Naive thymus-derived CD8-positive, alpha-beta T cell (primary cell): ENCODE data around the gene HRH3. TPM values are rescaled to one million over a fixed set of nuclear protein-coding genes. Genes with fewer than 3 reads are reported as not detected.

Experiments
- ATAC-seq, 2 donors: fragments of 150-1000 bp; cut with Tn5 transposase in 1 of 2; sonication (Bioruptor Pico), chemical (Tn5 transposase) in 1 of 2; 1 replicate in 1 of 2; 2 replicates in 1 of 2; pipeline ENCODE4 v1.10.0; 2021; ENCODE audit warnings: mild to moderate bottlenecking in 2 of 2, moderate library complexity in 2 of 2
- POLR2A ChIA-PET: fragments of 350-600 bp; sonication (Branson Sonifier 250); formaldehyde crosslinking; loops from one replicate; lab custom pipeline; 2021; ENCODE audit warnings: antibody characterized with exemption; lab: Charles Lee
- DNase-seq, 10 donors: peaks; one replicate each; pipeline versions ENCODE4 v3.0.0 to v3.0.0-alpha.2; 2020 to 2022
- H3K27ac Mint-ChIP-seq, 10 donors: one replicate each; pipeline ENCODE4 v1.8.0; 2020 to 2022; ENCODE audit warnings: mild to moderate bottlenecking in 10 of 10, mixed read lengths in 10 of 10, moderate library complexity in 4 of 10, inconsistent platforms in 1 of 10
- H3K27me3 Mint-ChIP-seq, 5 donors: one replicate each; pipeline ENCODE4 v1.8.0; 2021 to 2022; ENCODE audit warnings: mixed read lengths in 5 of 5
- H3K36me3 Mint-ChIP-seq, 3 donors: one replicate each; pipeline ENCODE4 v1.8.0; 2020 to 2022; ENCODE audit warnings: mixed read lengths in 3 of 3, mild to moderate bottlenecking in 2 of 3, inconsistent platforms in 1 of 3
- H3K4me1 Mint-ChIP-seq, 4 donors: one replicate each; pipeline ENCODE4 v1.8.0; 2021 to 2022; ENCODE audit warnings: mixed read lengths in 4 of 4
- H3K4me3 Mint-ChIP-seq, 10 donors: one replicate each; pipeline ENCODE4 v1.8.0; 2020 to 2022; ENCODE audit warnings: mild to moderate bottlenecking in 10 of 10, mixed read lengths in 10 of 10, moderate library complexity in 6 of 10, inconsistent platforms in 1 of 10
- H3K9me3 Mint-ChIP-seq, 9 donors: one replicate each; pipeline ENCODE4 v1.8.0; 2020 to 2022; ENCODE audit warnings: mixed read lengths in 9 of 9, mild to moderate bottlenecking in 3 of 9, inconsistent platforms in 1 of 9, moderate library complexity in 1 of 9
- polyA plus RNA-seq, 3 donors: library from polyadenylated mRNA; unstranded; fragments of 300-500 nt; fragmentation: Illumina TruSeq; gene quantifications; one replicate each; pipeline ENCODE4 v1.2.3, GENCODE V29; 2021
- total RNA-seq, 8 experiments: library from RNA in 2 of 8; stranded (reverse) in 2 of 8; gene quantifications; one replicate each; pipeline ENCODE4 v1.2.3 and lab custom pipeline; 2021 to 2026

The HRH3 gene
- total and polyA plus RNA-seq, 5 experiments from 2014 or later: not detected

DNA sequence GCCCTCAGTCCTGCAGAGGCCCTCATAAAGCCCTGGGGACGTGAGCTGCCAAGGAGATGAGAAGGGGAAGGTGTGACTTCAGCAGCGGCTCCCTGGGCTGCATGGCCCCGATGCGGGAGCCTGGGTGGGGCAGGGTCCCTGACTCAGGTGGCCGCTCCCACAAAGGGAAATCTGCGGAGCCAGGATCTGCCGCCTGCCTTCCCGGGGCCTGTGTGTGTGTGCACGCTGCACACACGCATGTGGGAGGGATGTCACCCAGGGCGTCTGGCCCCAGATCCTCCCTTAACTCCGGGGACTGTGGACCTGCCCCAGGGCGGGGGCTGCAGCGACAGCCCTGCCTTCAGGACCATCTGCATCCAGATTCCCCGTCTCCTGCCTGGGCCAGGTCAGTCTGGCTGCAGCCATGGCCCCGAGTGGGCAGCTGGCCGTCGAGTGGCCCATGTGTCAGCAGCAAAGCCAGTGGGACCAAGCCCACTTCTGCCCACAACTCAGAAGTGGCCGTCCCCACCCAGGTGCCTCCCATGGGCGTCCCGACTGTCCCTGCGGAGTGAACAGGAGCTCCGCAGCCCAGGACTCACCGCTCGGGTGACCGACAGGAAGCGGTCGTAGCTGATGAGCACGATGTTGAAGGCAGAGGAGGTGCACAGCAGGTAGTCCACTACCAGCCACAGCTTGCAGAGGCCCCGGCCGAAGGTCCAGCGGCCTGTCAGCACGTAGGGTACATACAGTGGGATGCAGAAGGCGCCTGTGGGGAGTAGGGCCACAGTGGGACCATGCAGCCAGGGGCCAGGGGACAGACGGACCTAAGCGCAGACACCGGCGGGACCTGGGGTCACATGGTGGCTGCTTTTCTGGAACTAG lies 1.9 kb downstream of the HRH3 start:
- ATAC-seq (no peak), DNase-seq (no peak)
- Mint-ChIP-seq H3K27ac (no peak overlapping the region), H3K9me3 (no peaks in the 10 kb centered on the region), H3K4me3 (peak overlapping the region in 2 of 10 donors; percentile 22 to 32), H3K27me3 (peaks cover 2 to 70% (median 37%) of the 10 kb centered on the region in 5 donors), H3K36me3 (peaks cover 0 to 2% (median 0%) of the 10 kb centered on the region in 3 donors), H3K4me1 (peaks cover 3 to 8% (median 3%) of the 10 kb centered on the region in 4 donors)
- POLR2A ChIA-PET: no interaction called here

DNA sequence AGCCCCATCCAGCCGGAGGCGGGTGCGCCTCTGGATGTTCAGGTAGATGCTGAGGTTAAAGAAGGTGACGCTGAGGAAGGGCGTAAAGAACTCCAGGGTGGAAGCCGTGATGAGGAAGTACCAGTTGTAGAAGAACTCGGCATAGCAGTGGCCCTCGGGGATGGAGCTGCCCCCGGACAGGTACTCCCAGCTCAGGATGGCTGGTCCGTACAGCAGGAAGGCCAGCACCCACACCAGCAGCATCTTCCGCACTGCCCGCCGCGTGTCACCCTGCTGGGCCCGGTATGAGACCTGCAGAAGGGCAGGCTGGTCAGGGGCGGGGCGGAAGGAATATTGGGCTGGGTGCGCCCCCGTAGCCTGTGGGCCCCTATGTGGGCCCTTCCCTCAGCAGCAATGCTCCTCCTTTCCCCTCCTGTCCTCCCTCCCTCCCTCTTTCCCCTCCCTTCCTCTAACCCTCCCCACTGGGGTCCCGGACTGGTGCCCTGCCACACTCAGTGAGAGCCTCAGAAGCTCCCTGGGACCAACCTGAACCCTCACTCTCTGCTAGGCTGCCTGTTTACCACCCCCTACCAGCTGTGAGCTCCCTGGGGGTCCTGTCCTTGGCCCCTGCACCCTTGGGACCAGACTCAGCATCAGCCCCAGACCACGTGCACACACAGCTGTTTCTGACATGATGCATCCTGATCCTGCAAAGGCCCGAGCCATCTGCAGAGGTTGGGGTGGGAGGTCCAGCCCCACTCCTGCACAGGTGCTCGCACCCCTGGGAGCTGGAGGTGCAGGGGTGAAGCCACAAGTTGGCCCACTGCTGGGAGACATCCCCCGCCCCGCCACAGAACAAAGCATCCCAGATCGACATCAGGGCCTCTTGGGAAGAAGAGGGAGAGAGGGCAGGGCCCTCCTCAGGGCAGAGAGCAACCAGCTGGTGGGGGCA lies 3.2 kb downstream of the HRH3 start:
- peaks cover 2 to 63% (median 27%) of the 10 kb centered on the region in 5 donors for H3K27me3 Mint-ChIP-seq
- DNase-seq: no peak
- peaks cover 0 to 2% (median 0%) of the 10 kb centered on the region in 3 donors for H3K36me3 Mint-ChIP-seq
- H3K4me3 Mint-ChIP-seq: peak overlapping the region in 1 of 10 donors; percentile 33
- H3K4me1 Mint-ChIP-seq: peaks cover 3 to 8% (median 3%) of the 10 kb centered on the region in 4 donors
- peak overlapping the region in 1 of 10 donors; percentile 33 for H3K27ac Mint-ChIP-seq
- POLR2A ChIA-PET: interaction anchor here (0.6 kb wide), 1 partner anchor 36 kb away, joined by 5 read pairs; no protein-coding TSS in a partner anchor
- H3K9me3 Mint-ChIP-seq: no peaks in the 10 kb centered on the region
- ATAC-seq: no peak

DNA sequence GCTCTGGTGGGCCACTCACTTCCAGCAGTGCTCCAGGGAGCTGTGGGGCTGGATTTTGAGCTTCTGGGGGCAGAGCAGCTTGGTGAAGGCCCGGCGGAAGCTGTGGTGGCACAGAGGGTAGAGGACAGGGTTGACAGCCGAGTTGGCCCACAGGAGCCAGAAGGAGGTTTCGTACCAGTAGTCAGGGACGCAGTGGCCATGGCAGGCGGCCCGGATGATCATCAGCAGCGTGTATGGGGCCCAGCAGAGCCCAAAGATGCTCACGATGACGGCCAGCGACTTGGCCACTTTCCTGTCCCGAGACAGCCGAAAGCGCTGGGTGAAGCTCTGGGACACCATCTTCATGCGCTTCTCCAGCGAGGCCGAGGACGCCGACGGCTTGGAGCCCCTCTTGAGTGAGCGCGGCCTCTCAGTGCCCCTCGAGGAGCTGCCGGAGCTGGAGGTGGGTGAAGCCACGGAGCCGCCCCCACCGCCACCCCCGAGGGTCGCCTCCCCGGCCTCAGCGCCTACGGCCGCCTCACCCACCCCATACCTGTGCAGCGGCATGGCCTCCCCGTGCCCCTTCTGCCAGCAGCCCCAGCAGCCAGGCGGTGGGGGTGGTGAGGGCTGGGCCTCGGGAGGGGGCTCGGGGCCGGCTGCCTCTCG lies 4.0 kb downstream of the HRH3 start:
- POLR2A ChIA-PET: no interaction called here
- no peak for ATAC-seq
- Mint-ChIP-seq H3K9me3 (no peaks in the 10 kb centered on the region), H3K4me1 (peaks cover 1 to 6% (median 3%) of the 10 kb centered on the region in 4 donors), H3K27me3 (peaks cover 1 to 55% (median 20%) of the 10 kb centered on the region in 5 donors), H3K36me3 (no peaks in the 10 kb centered on the region), H3K27ac (no peak overlapping the region), H3K4me3 (no peak overlapping the region)
- DNase-seq: no peak

DNA sequence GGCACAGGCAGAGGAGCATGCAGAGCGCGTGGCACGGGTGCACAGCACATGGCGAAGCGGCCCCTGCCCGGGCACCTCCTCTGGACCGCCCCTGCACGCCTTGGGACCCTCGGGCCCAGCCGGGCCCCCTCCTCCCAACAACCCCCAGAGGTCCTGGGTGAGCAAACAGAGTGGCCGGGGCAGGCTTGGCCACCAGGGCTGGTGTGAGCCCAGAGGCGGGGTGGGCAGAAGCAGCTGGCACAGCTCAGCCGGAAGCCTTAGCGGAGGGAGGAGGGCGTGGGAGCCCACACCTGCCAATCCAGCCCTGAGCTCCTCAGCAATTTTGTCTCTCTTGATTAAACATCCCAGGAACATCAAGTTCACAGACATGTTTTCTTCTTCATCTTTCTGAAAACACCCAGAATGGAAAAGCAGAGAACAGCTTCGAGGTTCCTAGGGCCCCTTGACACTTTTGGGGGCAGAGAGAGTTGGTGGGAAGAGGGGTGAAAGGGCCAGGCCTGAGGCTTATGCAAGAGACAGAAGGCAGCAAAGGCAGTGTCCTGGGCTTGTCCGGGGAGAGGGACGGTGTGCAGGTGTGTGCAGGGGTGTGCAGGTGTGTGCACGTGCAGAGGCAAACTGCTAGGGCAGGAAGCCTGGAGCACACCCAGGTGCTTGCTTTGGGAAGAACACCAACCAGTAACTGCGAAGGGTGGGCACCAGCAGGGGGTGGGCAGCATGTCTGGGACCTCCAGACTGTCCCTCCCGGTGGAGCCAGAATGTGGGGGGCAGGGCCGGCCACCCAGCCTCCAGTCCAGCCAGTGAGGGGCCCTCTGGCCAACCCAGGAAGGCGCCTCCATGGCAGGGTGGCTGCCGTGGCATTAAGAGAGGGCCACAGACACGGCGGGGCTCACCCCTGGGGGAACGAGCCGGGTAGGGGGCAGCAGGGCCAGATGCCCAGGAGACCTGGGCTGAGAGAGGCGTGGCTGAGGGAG lies 4.8 kb downstream of the HRH3 start:
- ATAC-seq: no peak
- POLR2A ChIA-PET: no interaction called here
- DNase-seq: no peak
- Mint-ChIP-seq H3K27ac (no peak overlapping the region), H3K4me3 (no peak overlapping the region), H3K36me3 (no peaks in the 10 kb centered on the region), H3K27me3 (peaks cover 0 to 49% (median 18%) of the 10 kb centered on the region in 5 donors), H3K4me1 (peaks cover 0 to 1% (median under 1%) of the 10 kb centered on the region in 4 donors), H3K9me3 (no peaks in the 10 kb centered on the region)

DNA sequence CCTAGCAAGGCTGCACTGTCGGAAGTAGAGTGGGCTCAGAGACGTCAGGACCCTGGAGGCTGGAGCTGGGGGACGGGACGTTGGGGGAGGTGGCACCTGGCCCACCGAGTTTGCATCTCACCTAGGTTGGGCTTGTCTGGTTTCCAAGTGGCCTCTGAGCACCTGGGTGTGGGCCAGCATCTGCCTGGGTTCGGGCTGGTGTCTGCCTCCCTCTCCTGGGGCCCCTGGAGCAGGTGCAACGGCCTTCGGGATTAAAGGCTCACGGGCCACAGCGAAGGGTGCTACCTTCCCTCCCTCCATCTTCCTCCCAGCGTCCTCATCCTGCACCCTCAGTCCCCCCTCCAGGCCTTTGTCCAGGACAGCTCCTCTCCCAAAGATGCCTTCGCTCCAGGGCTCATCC lies 6.0 kb downstream of the HRH3 start:
- Mint-ChIP-seq H3K27ac (no peak overlapping the region), H3K4me3 (no peak overlapping the region), H3K27me3 (peaks cover 0 to 46% (median 16%) of the 10 kb centered on the region in 5 donors), H3K36me3 (no peaks in the 10 kb centered on the region), H3K9me3 (no peaks in the 10 kb centered on the region), H3K4me1 (peaks cover 0 to under 1% (median 0%) of the 10 kb centered on the region in 4 donors)
- POLR2A ChIA-PET: no interaction called here
- DNase-seq (no peak), ATAC-seq (no peak)

DNA sequence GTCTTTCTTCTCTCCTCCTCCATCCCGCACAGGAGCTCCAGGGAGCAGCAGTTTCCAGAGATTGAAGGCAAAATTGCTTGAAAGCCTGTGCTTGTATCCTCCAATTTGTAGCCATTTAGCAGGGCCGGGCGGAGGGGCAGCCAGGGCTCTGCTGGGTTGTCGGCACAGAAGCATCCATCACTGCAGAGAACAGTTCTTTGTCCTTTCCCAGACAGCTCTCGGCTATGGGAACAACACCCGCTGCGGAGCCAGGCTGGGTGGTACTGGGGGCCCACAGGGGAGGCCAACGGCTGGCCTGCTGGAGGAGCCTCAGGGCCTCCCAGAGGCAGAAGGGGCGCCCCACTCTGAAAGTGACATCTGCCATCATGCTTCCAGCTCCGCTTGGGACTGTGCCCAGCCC lies 7.8 kb downstream of the HRH3 start:
- Mint-ChIP-seq H3K36me3 (no peaks in the 10 kb centered on the region), H3K27me3 (peaks cover 0 to 30% (median 11%) of the 10 kb centered on the region in 5 donors), H3K4me3 (no peak overlapping the region), H3K4me1 (no peaks in the 10 kb centered on the region), H3K27ac (peak overlapping the region in 1 of 10 donors; percentile 69), H3K9me3 (no peaks in the 10 kb centered on the region)
- POLR2A ChIA-PET: no interaction called here
- DNase-seq (no peak), ATAC-seq (no peak)

DNA sequence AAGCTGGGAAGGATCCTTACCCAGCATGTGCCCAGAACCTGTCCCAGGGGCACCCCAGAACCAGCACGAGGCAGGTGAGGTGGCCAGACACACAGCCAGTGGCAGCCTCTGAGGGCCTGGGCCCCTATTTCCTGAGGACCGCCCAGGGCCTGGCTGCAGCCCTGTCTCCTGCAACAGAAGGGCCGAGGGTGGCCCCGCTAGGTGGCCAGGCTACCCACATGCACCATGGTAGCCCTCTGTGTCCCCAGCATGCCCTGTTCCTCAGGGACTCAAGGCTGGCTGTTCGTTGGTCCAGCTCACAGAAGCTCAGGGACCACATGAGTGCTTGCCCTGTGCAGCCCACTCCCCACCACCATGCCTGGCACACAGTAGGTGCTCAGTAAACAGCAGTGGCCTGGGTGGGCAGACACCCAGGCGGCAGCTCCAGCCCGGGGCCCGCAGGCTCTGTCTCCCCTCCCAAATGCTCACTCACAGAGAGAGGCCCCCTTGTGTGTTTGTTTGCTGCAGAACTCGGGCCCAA lies 8.2 kb downstream of the HRH3 start:
- DNase-seq (no peak), ATAC-seq (no peak)
- POLR2A ChIA-PET: no interaction called here
- no peaks in the 10 kb centered on the region for H3K4me1 Mint-ChIP-seq
- H3K27me3 Mint-ChIP-seq: peaks cover 0 to 26% (median 7%) of the 10 kb centered on the region in 5 donors
- H3K4me3 Mint-ChIP-seq: no peak overlapping the region
- no peak overlapping the region for H3K27ac Mint-ChIP-seq
- no peaks in the 10 kb centered on the region for H3K36me3 Mint-ChIP-seq
- H3K9me3 Mint-ChIP-seq: no peaks in the 10 kb centered on the region

DNA sequence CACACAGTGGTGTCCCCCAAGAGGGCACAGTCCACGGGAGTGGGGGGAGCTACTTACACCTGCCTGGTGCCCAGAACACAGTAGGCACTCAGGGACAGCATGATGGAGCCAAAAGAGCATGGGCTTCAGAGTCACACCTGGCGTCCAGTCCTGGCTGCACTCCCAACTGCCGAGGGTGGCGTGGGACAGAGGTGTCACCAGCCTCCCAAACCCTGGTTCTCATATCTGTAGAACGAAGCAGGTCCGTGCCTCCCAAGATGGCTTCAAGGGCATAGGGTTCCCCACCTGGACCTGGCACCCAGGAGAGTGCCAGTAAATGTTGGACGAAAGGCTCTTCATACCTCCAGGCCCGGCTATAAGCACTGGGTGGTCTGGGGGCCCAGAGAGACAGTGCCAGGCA lies 8.9 kb downstream of the HRH3 start:
- Mint-ChIP-seq H3K9me3 (no peaks in the 10 kb centered on the region), H3K4me1 (no peaks in the 10 kb centered on the region), H3K27ac (no peak overlapping the region), H3K27me3 (peaks cover 0 to 26% (median 7%) of the 10 kb centered on the region in 5 donors), H3K36me3 (no peaks in the 10 kb centered on the region), H3K4me3 (no peak overlapping the region)
- POLR2A ChIA-PET: no interaction called here
- ATAC-seq (no peak), DNase-seq (no peak)

DNA sequence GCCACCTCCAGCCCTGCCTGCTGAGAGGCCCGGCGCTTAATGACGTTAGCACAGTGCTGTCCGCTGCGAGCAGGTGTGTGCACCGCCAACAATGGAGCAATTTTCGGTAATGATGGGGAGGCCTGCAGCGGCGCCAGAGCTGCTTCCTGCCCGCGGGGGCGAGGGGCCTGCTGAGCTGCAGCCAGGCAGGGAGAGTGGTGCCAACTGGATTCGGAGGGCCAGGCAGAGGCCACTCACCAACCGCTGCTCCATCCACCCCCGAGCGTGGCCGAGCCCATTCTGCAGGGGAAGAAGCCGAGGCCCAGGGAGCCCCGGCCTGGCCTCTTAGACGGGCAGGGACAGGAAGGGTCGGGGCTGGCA lies 9.6 kb downstream of the HRH3 start:
- no peak for DNase-seq
- ATAC-seq: no peak
- Mint-ChIP-seq H3K4me3 (no peak overlapping the region), H3K27me3 (peaks cover 0 to 24% (median 7%) of the 10 kb centered on the region in 5 donors), H3K9me3 (no peaks in the 10 kb centered on the region), H3K4me1 (peaks cover 0 to 2% (median 0%) of the 10 kb centered on the region in 4 donors), H3K27ac (no peak overlapping the region), H3K36me3 (no peaks in the 10 kb centered on the region)
- POLR2A ChIA-PET: no interaction called here

DNA sequence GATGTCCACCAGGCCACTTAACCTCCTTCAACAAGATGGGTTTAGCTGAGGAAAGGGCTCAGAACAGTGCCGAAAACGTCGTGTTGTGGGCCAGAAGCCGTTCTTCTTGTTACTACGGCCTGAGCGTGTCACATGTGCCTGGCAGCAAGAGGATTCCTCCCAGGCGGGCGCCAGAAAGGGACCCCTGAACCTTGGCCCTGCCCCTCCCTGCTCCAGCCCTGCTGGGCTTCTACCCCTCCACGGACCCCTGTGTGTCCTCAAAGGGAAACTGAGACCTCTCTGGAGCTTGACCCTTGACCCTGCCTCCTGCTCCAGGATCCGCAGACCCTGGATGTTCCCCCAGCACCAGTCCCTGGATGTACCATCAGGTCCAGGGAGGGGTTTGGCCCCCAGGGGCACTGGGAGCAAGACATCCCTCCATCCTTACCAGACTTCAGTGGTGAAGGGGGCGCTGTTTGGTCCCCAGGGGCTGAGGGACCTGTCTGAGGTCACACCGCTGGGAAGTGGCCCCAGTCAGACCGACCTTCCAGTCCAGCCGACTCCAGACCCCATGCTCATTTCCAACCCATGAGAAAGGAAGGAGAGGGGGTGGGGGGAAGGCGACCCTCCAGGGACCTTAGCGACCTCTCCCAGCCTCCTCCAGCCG lies 10.1 kb downstream of the HRH3 start:
- Mint-ChIP-seq H3K27ac (no peak overlapping the region), H3K36me3 (no peaks in the 10 kb centered on the region), H3K4me1 (peaks cover 0 to 2% (median 0%) of the 10 kb centered on the region in 4 donors), H3K27me3 (peaks cover 0 to 19% (median 7%) of the 10 kb centered on the region in 5 donors), H3K9me3 (no peaks in the 10 kb centered on the region), H3K4me3 (no peak overlapping the region)
- ATAC-seq: no peak
- no peak for DNase-seq
- POLR2A ChIA-PET: no interaction called here
